K562 (cell line): ENCODE measurements around the gene TFF2. TPM values are rescaled to one million over a fixed set of nuclear protein-coding genes. Genes with fewer than 3 reads are reported as not detected.

Source experiments
- ELF4 ChIP-seq: fragments of 450-650 bp; formaldehyde crosslinking; IDR thresholded peaks from 2 replicates; pipeline ENCODE4 v1.4.0; 2022; ENCODE audit warnings: missing genetic modification characterization
- GATAD2A ChIP-seq: fragments of 450-650 bp; IDR thresholded peaks from 2 replicates; pipeline ENCODE4 v1.6.1; 2017
- HMG20B ChIP-seq: fragments of 250-450 bp; sonication (Bioruptor Pico); IDR thresholded peaks from 2 replicates; pipeline ENCODE4 v1.5.0; 2021; ENCODE audit warnings: mild to moderate bottlenecking
- SAFB2 ChIP-seq: fragments of 200-400 bp; formaldehyde crosslinking; IDR thresholded peaks from 2 replicates; pipeline ENCODE4 v1.6.1; 2018; ENCODE audit warnings: borderline replicate concordance, low read length, low read depth, moderate library complexity; ENCODE audit not compliant: severe bottlenecking
- ZNF232 ChIP-seq: sonication (generic); formaldehyde crosslinking; IDR thresholded peaks from 2 replicates; pipeline ENCODE4 v1.8.0; 2022; ENCODE audit warnings: mild to moderate bottlenecking, missing genetic modification reagents
- polyA plus RNA-seq, 8 experiments: library from polyadenylated mRNA; depleted of rRNA in 4 of 8; stranded (reverse) in 5 of 8; unstranded in 3 of 8; fragments of >200 nt; fragmentation: Nextera tagmentation in 2 of 8; fragmentation: Illumina TruSeq in 1 of 8; extraction: Ambion mirVana in 2 of 8; extraction: Trizol in 1 of 8; gene quantifications; 2 replicates each; pipeline versions ENCODE4 v1.2.1 to v1.2.3, GENCODE V29; 2011 to 2014; ENCODE audit warnings: inconsistent platforms in 1 of 8, missing spikeins in 1 of 8
- total RNA-seq, 7 experiments: library from RNA; depleted of rRNA in 6 of 7; stranded (reverse); fragments of >200 nt in 6 of 7; fragmentation: Illumina TruSeq in 2 of 7; extraction: Trizol in 2 of 7; gene quantifications; 2 replicates each; pipeline versions ENCODE4 v1.2.1 to v1.2.3, GENCODE V29; 2011 to 2021; ENCODE audit warnings: low replicate concordance in 1 of 7
- TF ChIP-seq, protein P1 (sequence below): fragments of 250-450 bp; sonication (Bioruptor Pico); IDR thresholded peaks from 2 replicates; pipeline ENCODE4 v1.4.0; 2020; ENCODE audit warnings: mild to moderate bottlenecking, moderate library complexity
- TF ChIP-seq, protein P2 (sequence below): fragments of 250-450 bp; sonication (Bioruptor Pico); IDR thresholded peaks from 2 replicates; pipeline ENCODE4 v1.4.0; 2020; ENCODE audit warnings: borderline replicate concordance
- TF ChIP-seq, protein P3 (sequence below): sonication (generic); formaldehyde crosslinking; IDR thresholded peaks from 2 replicates; pipeline ENCODE4 v1.8.0; 2022; ENCODE audit warnings: mild to moderate bottlenecking, missing genetic modification reagents
- TF ChIP-seq, protein P4 (sequence below): fragments of 200-800 bp; sonication (Bioruptor generic); IDR thresholded peaks from 2 replicates; pipeline ENCODE4 v1.6.1; 2016; ENCODE audit warnings: missing genetic modification characterization, missing compliant biosample characterization

Gene TFF2
- total and polyA plus RNA-seq, 9 of the 15 experiments (the other 6 are each of a cell fraction or from before 2014, with no cell fraction given), result not detected

DNA sequence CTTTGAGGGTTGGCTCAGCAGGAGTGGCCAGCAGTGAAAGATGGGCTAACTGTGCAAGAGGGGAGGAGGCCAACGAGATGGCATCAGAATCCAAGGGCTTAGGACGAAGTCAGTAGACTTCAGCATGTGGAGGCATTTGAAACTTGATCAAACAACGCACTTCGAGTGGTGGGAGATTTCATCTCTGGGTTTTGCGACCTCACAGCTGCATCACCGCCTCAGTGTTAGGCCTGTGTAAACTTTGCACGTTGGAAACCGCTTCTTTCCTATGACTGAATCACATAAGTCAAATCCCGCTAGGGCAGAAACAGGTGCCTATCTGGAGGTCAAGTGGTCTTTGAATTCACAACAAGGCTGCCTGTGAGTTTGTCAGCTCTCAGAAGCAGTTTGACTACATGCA lies 53.4 kb downstream of the TFF2 start (continued):
- TF ChIP-seq ZNF232 (CRISPR knock-in tag) (no peak), HMG20B (CRISPR knock-in tag) (no peak), GATAD2A (no peak), SAFB2 (no peak), ELF4 (no peak)
- TF ChIP-seq, protein P1, sequence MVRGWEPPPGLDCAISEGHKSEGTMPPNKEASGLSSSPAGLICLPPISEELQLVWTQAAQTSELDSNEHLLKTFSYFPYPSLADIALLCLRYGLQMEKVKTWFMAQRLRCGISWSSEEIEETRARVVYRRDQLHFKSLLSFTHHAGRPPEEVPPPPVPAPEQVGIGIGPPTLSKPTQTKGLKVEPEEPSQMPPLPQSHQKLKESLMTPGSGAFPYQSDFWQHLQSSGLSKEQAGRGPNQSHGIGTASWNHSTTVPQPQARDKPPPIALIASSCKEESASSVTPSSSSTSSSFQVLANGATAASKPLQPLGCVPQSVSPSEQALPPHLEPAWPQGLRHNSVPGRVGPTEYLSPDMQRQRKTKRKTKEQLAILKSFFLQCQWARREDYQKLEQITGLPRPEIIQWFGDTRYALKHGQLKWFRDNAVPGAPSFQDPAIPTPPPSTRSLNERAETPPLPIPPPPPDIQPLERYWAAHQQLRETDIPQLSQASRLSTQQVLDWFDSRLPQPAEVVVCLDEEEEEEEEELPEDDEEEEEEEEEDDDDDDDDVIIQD (CRISPR knock-in tag), result no peak
- TF ChIP-seq, protein P2, sequence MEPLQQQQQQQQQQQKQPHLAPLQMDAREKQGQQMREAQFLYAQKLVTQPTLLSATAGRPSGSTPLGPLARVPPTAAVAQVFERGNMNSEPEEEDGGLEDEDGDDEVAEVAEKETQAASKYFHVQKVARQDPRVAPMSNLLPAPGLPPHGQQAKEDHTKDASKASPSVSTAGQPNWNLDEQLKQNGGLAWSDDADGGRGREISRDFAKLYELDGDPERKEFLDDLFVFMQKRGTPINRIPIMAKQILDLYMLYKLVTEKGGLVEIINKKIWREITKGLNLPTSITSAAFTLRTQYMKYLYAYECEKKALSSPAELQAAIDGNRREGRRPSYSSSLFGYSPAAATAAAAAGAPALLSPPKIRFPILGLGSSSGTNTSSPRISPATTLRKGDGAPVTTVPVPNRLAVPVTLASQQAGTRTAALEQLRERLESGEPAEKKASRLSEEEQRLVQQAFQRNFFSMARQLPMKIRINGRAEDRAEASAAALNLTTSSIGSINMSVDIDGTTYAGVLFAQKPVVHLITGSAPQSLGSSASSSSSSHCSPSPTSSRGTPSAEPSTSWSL, result no peak
- TF ChIP-seq, protein P3, sequence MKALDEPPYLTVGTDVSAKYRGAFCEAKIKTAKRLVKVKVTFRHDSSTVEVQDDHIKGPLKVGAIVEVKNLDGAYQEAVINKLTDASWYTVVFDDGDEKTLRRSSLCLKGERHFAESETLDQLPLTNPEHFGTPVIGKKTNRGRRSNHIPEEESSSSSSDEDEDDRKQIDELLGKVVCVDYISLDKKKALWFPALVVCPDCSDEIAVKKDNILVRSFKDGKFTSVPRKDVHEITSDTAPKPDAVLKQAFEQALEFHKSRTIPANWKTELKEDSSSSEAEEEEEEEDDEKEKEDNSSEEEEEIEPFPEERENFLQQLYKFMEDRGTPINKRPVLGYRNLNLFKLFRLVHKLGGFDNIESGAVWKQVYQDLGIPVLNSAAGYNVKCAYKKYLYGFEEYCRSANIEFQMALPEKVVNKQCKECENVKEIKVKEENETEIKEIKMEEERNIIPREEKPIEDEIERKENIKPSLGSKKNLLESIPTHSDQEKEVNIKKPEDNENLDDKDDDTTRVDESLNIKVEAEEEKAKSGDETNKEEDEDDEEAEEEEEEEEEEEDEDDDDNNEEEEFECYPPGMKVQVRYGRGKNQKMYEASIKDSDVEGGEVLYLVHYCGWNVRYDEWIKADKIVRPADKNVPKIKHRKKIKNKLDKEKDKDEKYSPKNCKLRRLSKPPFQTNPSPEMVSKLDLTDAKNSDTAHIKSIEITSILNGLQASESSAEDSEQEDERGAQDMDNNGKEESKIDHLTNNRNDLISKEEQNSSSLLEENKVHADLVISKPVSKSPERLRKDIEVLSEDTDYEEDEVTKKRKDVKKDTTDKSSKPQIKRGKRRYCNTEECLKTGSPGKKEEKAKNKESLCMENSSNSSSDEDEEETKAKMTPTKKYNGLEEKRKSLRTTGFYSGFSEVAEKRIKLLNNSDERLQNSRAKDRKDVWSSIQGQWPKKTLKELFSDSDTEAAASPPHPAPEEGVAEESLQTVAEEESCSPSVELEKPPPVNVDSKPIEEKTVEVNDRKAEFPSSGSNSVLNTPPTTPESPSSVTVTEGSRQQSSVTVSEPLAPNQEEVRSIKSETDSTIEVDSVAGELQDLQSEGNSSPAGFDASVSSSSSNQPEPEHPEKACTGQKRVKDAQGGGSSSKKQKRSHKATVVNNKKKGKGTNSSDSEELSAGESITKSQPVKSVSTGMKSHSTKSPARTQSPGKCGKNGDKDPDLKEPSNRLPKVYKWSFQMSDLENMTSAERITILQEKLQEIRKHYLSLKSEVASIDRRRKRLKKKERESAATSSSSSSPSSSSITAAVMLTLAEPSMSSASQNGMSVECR (CRISPR knock-in tag), result no peak
- TF ChIP-seq, protein P4, sequence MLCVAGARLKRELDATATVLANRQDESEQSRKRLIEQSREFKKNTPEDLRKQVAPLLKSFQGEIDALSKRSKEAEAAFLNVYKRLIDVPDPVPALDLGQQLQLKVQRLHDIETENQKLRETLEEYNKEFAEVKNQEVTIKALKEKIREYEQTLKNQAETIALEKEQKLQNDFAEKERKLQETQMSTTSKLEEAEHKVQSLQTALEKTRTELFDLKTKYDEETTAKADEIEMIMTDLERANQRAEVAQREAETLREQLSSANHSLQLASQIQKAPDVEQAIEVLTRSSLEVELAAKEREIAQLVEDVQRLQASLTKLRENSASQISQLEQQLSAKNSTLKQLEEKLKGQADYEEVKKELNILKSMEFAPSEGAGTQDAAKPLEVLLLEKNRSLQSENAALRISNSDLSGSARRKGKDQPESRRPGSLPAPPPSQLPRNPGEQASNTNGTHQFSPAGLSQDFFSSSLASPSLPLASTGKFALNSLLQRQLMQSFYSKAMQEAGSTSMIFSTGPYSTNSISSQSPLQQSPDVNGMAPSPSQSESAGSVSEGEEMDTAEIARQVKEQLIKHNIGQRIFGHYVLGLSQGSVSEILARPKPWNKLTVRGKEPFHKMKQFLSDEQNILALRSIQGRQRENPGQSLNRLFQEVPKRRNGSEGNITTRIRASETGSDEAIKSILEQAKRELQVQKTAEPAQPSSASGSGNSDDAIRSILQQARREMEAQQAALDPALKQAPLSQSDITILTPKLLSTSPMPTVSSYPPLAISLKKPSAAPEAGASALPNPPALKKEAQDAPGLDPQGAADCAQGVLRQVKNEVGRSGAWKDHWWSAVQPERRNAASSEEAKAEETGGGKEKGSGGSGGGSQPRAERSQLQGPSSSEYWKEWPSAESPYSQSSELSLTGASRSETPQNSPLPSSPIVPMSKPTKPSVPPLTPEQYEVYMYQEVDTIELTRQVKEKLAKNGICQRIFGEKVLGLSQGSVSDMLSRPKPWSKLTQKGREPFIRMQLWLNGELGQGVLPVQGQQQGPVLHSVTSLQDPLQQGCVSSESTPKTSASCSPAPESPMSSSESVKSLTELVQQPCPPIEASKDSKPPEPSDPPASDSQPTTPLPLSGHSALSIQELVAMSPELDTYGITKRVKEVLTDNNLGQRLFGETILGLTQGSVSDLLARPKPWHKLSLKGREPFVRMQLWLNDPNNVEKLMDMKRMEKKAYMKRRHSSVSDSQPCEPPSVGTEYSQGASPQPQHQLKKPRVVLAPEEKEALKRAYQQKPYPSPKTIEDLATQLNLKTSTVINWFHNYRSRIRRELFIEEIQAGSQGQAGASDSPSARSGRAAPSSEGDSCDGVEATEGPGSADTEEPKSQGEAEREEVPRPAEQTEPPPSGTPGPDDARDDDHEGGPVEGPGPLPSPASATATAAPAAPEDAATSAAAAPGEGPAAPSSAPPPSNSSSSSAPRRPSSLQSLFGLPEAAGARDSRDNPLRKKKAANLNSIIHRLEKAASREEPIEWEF (CRISPR knock-in tag), result no peak
